ENCODE data around the gene LEMD1.
A peak's percentile ranks its signal among the peaks of the same experiment; 100 is the strongest.
"Not testable (repeated sequence)": the region's sequence is repeated elsewhere in the genome, so short reads cannot be mapped to it uniquely, and the experiment has no call there.

Gene LEMD1

DNA sequence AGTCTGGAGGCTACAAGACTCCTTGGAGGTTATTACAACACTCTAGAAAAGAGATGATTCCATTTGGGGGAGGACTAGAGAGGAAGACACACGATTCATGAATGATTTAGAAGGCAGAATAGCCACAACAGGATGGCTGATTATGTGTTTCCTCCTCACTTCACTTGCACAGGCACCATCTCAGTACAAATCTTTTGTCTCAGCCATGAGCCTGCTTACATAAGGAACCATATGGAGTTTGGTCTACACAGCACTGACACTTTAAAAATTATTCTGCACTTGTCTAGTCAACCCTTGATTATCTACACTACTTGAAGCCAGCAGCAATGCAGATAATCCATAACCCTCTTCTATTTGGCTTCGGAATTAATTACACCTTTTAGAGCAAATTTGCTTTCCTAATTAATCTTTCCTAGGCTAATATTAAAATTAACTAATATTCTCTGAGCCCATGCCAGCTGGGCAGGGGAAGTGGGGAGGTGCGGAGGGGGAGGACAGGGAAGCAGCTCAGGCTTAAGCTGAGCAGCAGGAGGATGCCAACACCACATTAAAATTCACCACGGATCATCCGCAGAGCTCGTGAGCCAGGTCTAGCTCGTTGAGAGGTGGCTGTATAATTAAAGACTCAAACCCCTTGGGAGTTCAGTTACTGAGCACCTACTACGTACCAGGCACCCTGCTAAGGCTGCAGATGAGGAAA lies 3.2 kb upstream of the LEMD1 start:
- DNase-seq = peak; percentile 51

DNA sequence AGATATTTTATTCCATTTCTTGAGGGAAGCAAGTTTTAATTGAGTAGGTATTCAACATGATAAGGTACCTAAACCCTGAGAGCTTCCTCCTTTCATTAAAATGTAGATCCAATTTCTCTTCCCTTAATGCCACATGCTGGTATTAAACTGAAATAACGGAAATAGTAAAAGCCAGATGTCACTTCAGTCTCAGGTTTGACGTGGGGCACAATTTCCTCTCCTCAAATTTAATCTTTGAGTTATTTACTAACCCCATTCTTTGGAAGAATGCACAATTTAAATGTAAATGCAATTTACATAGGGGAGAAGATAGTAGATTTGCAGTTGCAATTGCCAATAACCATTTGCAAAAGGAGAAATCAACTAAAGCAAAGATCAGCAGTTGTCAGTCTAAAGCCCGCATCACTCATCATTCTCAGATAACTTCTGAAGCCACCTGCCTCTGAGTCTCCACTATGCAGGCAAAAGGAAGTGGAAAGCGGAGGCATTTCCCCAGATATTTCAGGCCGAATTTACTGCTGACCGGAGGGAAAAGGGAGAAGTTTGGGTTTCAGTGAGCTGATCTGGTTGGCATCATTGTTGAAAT lies 2.1 kb upstream of the LEMD1 start:
- DNase-seq = peak; percentile 26

DNA sequence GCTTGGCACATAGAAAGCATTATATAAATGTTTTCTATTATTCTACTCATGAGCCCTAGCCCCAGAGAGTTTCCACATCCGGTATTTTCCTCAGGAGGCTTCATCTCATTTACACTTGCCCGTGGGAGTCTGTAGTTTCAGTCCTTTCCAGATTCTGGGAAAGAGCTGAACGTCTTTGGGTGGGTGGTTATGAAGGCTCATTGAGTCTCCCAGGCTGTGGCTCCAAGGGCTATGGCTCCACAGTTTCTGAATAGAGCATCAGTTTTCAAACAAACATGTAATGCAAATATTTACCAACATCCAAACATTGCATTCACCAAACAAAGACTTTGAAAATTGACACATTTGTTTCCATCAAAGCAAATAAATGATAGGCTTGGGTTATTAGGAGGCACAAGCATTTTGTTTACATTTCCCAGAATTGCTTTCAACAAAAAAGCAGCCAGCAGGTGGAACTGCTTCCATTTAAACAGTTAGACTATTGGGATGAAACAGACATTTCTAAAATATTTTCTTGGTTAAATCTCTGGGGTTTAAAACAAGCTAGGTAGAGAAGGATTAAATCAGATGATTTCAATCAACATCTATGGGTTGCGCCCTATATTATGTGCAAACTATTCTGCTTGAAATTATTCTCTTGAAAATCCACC lies 1.3 kb upstream of the LEMD1 start:
- peak; percentile 7 for DNase-seq

DNA sequence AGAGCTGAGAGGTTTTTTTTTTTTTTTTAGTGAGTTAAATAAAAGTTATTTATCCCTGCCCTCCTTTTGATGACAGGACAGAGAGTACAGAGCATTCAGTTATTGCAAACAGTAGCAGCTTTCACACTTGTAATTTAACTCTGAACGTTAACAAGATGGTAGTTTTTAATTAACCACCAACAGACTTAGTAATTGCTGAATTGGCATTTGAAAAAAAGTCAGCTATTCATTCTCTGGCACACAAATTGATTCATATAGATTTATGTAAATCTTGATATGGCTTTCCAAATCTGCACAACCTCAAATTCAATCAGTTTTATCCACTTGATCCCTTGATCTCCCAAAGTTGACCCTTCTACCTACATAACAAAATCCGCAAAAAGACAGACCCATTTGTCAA lies 918 bp downstream of the LEMD1 start:
- peak; percentile 12 for DNase-seq

DNA sequence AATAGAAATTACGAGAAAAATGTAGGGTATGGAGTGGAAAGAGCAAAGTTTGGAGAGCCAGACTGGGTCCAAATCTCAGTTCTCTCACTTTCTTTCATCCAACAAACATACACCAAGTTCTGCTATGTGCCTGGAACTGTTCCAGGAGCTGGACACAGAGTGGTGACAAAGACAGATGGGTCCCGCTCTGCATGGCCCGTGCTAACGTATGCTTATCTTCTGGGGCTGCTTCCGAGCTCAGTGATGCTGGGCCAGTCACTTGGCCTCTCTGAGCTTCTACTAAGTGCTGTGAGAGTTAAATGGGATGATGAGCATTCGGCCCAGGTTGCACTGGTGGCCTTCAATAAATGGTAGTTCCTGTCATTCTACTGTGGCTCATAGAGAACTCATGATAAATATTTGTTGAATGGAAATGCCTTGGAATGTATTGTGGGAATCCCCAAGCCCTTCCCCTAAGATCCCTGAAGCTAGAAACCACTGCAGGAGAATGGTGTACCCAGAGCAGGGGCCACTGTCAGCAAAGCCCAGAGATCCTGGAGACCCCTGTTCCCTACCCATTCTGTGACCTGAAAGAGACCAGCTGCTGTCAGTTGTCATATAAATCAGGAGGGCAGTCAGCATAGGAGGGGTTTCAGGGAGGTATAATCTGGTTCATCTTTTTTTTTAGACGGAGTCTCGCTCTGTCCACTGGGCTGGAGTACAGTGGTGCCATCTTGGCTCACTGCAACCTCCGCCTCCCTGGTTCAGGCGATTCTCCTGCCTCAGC lies 3.8 kb downstream of the LEMD1 start:
- no peak for DNase-seq

DNA sequence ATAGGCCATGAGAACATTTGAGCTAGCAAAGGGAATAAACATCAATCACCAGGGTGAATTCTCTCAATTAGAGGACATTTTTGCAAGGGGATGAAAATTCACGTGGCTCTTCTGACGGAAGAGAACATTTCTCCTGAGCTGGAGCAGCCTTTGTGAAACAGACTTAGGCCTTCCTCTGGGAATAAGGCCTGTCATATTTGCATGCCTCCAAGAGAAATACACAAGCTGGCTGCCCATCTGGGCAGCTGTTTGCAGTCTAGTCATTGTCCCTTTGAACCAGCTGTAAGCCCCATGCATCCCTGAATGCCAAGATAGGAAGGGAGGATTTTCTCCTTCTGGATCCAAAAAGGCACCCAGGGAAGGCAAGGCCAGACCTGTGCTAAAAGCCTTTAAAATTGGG lies 5.5 kb downstream of the LEMD1 start:
- peak; percentile 86 for DNase-seq

DNA sequence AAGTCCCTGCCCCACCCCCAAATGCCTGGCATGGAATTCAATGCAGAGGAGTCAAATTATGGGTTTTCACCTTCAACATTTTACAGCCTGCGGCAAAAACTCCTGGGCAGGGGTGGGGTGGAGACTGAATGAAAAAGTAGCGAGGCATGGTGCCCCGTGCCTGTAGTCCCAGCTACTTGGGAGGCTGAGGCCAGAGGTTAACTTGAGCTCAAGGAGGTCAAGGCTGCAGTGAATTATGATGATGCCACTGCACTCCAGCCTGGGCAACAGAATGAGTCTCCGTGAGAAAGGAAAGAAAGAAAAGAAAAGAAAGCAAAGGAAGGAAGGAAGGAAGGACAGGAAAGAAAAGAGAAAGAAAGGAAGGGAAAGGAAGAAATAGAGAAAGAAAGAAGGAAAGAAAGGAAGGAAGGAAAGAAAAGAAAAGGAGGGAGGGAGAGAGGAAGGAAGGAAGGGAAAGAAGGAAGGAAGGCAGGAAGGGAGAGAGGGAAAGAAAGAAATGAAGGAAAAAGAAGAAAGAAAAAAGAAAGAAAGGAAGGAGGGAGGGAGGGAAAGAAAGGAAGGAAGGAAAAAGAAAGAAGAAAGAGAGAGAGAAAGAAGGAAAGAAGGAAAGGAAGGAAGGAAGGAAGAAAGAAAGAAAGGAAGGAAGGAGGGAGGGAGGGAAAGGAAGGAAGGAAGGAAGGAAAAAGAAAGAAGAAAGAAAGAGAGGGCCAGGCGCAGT lies 11.1 kb downstream of the LEMD1 start:
- DNase-seq = no peak

DNA sequence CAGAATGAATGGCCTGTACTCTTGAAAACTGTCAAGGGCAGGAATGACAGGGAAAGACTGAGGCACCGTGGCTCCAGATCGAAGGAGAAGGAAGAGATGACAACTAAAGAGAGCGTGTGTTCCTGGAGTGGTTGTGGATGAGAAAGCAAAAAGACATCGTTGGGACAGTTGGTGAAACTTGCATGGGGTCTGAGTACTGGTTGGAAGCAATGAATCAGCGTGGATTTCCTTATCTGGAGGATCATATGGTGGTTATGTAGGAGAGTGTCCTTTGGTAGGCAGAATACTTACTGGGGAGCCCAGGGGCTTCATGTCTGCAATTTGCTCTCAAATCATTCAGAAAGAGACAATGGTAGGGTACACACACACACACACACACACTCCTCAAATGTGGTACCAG lies 13.9 kb downstream of the LEMD1 start:
- DNase-seq = no peak

DNA sequence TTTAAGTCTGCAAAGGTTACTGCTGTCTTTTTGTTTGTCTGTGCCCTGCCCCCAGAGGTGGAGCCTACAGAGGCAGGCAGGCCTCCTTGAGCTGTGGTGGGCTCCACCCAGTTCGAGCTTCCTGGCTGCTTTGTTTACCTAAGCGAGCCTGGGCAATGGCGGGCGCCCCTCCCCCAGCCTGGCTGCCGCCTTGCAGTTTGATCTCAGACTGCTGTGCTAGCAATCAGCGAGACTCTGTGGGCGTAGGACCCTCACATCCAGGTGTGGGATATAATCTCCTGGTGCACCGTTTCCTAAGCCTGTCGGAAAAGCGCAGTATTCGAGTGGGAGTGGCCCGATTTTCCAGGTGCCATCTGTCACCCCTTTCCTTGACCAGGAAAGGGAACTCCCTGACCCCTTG lies 15.6 kb downstream of the LEMD1 start:
- DNase-seq = not testable (repeated sequence)

DNA sequence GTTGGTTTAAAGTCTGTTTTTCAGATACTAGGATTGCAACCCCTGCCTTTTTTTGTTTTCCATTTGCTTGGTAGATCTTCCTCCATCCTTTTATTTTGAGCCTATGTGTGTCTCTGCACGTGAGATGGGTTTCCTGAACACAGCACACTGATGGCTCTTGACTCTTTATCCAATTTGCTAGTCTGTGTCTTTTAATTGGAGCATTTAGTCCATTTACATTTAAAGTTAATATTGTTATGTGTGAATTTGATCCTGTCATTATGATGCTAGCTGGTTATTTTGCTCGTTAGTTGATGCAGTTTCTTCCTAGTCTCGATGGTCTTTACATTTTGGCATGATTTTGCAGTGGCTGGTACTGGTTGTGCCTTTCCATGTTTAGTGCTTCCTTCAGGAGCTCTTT lies 17.4 kb downstream of the LEMD1 start:
- DNase-seq = not testable (repeated sequence)

DNA sequence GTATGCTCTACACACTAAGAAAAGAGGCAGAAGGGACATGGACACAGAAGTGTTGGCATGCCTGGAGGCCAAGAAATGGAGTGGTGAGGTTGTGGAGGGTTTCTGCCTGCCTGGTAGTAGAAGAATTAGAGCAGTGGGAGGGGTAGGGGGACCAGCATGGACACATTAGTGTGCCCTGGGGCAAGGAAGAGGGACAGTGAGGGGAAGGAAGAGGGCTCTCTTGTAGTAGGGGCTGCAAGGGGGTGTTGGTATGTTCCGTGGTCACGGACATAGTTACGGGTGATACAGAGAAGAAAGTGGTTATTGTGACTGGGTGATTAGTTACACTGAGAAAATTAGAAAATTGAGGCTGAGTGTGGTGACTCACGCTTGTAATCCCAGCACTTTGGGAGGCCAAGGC lies 23.3 kb downstream of the LEMD1 start:
- no peak for DNase-seq

DNA sequence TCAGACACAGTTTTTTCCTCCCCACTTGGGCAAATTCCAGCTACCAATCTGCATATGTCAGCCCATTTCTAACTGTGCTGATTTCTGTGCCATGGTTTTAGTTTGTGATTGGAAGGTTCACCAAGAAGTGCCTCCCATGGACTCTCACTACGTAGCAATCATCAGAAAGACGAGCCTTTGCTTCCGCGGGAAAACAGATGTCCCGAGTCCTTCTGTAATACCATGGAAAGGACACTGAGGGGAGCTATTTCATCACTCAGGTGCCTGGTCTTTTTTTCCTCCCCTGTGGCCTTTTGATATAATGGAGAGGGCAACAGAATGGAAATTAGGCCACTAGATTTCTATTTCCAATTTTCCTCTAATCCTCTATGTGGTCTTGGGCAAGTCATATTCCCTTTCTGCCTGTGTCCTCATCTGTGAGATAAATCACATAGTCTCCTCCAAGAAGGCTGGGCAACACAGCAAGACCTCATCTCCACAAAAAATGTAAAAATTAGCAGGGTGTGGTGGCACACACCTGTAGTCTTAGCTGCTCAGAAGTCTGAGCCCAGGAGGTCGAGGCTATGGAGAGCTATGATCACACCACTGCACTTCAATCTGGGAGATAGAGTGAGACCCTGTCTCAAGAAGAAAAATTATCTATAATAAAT lies 24.8 kb downstream of the LEMD1 start:
- peak; percentile 93 for DNase-seq

DNA sequence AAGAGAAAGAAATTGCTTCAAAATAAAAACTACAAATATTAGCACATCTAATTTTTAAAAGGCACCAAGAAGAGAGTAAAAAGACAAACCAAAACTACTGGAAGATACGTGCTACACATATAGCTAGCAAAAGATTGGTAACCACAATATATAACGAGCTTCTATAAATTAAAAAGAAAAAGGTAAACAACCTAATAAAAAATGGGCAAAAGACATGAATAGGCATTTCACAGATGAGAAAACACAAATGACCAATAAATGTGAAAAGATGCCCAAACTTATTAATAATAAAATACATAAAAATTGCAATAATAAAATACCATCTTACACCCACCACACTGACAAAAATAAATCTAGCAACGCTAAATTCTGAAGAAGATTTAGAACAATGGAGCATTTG lies 26.2 kb downstream of the LEMD1 start:
- no peak for DNase-seq

DNA sequence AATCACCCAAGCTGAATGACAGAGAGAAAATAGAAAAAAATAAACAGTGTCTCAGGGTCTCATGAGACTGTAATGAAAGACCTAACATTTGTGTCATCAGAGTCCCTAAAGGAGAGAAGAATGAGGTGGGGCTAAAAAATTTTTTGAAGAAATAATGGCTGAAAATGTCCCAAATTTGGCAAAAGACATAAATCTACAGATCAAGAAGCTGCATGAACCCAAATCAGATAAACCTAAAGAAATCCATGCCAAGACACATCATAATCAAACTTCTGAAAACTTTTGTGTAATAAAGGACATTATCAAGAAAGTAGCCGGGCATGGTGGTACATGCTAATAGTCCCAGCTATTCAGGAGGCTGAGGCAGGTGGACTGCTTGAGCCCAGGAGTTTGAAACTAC lies 29.2 kb downstream of the LEMD1 start:
- DNase-seq = no peak

DNA sequence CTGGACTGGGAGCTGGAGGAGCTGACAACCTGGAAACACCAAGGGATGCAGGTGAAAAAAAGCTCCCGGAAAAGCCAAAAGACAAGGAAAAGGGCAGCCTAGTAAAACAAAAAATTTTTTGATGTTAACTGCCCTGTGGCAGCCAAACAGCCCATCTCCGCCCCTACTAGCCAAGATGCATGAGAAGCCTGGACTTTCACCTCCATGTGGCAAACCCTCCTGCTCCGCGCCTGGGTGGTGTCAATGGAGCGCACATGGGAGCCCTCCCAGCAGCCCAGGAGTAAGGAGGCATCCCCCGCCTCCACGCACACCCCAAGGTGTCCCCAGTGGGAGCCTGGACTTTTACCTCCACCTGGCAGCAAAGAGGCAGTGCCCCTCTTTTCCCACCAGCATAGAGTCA lies 30.5 kb downstream of the LEMD1 start:
- no peak for DNase-seq

DNA sequence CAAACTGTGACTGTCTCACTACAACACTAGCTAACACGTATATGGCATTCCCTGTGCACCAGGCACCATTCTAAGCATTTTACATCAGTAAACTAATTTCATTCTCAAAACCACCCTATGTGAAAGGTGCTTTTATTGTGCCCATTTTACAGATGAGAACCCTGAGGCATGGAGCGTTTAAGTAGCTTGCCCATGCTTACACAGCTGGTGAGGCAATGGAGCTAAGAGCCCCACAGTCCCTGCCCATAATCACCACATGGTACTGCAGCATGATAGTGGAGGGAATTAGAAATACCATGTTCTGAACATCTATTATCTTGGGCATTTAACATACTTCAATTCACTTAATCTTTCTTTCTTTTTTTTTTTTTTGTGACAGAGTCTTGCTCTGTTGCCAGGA lies 34.0 kb downstream of the LEMD1 start:
- no peak for DNase-seq

DNA sequence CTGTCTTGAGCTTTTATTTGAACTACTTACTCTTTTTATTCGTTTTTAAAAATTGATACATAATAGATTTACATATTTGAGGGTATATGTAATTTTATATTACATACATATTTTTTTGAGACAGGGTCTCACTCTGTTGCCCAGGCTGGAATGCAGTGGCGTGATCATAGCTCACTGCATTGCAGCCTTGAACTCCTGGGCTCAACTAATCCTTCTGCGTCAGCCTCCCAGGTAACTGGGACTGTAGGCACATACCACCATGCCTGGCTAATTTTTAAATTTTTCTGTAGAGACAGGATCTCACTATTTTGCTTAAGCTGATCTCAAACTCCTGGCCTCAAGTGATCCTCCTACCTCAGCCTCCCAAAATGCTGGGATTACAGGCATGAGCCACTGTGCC lies 38.9 kb downstream of the LEMD1 start:
- not testable (repeated sequence) for DNase-seq

DNA sequence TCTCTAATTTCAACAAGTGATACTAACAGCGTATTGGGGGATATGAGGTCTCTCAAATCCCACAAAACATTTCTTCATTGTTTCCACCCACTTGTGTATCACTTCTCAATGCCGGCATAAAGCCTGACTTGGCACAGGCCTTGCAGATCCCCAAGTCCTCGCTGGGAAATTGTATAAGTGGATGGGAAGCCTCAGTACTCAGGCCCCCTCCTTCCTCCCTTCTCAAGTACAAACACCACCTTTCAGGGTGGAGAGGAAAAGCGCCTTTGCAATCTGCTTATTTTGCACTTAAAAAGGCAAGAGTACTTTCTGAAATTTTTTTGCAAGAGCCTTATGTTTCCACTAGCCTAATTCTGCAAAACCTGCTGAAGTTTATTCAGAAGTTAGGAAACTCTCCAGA lies 39.3 kb downstream of the LEMD1 start:
- no peak for DNase-seq

DNA sequence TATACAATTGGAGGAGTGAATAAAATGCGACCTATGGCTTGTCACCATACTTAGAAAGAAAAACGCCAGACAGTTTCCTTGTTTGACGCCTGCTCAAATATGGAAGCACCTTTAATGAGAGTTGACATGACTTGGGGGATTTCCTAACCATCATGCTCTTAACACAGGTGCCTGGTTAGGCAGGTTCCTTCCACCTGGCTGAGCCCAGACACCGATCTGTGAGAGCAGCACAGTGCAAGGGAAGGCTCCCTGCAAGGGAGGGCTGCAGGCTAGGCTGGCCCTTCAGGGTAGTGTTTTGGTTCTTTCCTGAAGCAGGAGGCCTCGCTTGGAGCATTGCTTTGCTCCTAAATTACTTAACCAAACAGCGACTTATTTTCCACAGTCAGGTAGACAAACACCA lies 40.6 kb downstream of the LEMD1 start:
- peak; percentile 49 for DNase-seq

DNA sequence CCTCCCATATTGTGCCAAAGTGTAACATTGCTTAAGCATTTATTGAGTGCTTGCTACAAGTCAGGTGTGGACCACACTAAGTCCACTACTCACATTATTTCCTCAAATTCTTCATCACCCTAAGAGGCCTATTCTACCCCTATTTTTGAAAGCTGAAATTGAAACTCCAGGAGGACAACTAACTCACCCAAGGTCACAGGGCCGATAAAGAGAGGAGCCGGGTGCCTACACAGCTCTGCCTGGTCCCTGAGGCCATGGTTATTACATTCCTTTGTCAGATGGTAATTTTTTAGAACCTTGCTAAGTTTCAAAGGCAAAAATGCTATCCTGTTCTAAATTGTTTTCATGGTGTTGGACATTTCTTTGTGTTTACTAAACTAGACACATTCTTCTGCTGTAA lies 41.0 kb downstream of the LEMD1 start:
- DNase-seq = no peak

DNA sequence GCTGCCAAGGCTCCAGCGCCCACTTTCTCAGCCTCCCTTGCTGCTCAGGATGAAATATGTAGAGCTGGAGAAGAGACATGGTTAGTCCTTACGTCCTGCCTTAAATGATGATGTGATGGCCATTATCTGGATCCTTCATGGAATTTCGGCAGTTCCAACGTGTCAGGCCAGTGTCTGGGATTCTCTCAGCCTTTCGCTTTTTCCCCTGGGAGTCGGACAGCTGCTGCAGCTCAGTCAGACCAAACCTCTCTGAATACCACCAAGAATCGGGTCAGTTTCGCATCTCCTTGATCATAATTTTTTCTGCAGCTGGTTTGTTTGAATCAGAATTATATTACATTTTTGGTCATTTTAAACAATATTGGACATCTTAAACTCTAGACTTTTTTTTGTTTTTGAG lies 42.8 kb downstream of the LEMD1 start:
- DNase-seq = no peak

DNA sequence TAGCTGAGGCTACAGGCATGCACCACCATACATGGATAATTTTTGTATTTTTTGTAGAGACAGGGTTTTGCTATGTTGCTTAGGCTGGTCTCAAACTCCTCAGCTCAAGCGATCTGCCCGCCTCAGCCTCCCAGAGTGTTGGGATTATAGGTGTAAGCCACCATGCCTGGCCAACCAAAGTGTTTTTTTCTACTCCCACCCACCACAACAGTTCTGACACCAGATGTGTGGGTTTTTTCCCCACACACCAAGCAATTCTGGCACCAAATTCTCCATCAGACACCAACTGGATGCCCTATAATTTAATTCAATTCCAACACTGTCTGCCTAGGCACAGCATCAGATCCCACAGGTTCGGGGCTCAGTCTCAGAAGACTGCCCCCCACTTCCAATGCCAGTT lies 44.5 kb downstream of the LEMD1 start:
- no peak for DNase-seq

DNA sequence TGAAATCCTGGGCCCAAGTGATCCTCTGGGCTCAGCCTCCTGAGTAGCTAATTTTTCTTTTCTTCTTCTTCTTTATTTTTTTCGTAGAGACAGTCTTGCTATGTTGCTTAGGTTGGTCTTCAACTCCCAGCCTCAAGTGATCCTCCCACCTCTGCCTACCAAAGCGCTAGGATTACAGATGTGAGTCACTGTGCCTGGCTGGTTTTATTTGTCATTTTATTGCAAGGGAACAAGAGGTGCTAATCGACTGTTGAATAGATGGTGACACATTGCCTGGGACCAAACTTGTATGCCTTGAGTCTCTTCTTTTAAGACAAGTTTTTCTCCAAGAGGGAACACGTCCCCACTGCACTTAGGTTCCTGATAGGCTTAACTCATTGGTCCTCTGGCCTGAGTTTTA lies 45.1 kb downstream of the LEMD1 start:
- no peak for DNase-seq
